GM23338 (cell line): Measurements from ENCODE around the gene TCERG1L. TPM values are rescaled to one million over a fixed set of nuclear protein-coding genes. Genes with fewer than 3 reads are reported as not detected.

ENCODE experiments used
- ATAC-seq: fragments of 200-7000 bp; cut with Tn5 transposase; 3 replicates; pipeline ENCODE4 v1.9.1; 2020
- DNase-seq: peaks from one replicate; pipeline ENCODE4 v3.0.0-alpha.2; 2015; ENCODE audit warnings: low spot score
- H2AFZ ChIP-seq: fragments of 200-600 bp; sonication (generic); 2 replicates; pipeline ENCODE4 v1.8.0; 2016; ENCODE audit warnings: antibody characterized with exemption, mild to moderate bottlenecking, moderate library complexity
- H3F3A ChIP-seq: fragments of 200-600 bp; sonication (generic); replicated peaks from 2 replicates; pipeline ENCODE4 v1.8.0; 2017; ENCODE audit warnings: antibody characterized with exemption, mixed run types, low read depth
- H3K27ac ChIP-seq: fragments of 200-600 bp; sonication (generic); 2 replicates; pipeline ENCODE4 v1.6.1; 2016; ENCODE audit warnings: low read depth
- H3K27me3 ChIP-seq: fragments of 200-600 bp; sonication (generic); 2 replicates; pipeline ENCODE4 v1.8.0; 2016; ENCODE audit warnings: mild to moderate bottlenecking, mixed run types, moderate library complexity; ENCODE audit not compliant: insufficient read depth
- H3K36me3 ChIP-seq: fragments of 200-600 bp; sonication (generic); 2 replicates; pipeline ENCODE4 v1.8.0; 2016; ENCODE audit warnings: mild to moderate bottlenecking; ENCODE audit not compliant: insufficient read depth
- H3K4me1 ChIP-seq: fragments of 200-600 bp; sonication (generic); 2 replicates; pipeline ENCODE4 v1.8.0; 2016; ENCODE audit warnings: mild to moderate bottlenecking, moderate library complexity; ENCODE audit not compliant: insufficient read depth
- H3K4me2 ChIP-seq: fragments of 200-600 bp; sonication (generic); 2 replicates; pipeline ENCODE4 v1.7.1; 2017; ENCODE audit warnings: mixed run types
- H3K4me3 ChIP-seq: fragments of 200-600 bp; sonication (generic); 2 replicates; pipeline ENCODE4 v1.6.1; 2016; ENCODE audit warnings: mixed run types
- H3K79me2 ChIP-seq: fragments of 200-600 bp; sonication (generic); replicated peaks from 2 replicates; pipeline ENCODE4 v1.8.0; 2017; ENCODE audit warnings: mild to moderate bottlenecking; ENCODE audit not compliant: insufficient read depth
- H3K9me2 ChIP-seq: fragments of 200-600 bp; sonication (generic); 2 replicates; pipeline ENCODE4 v1.8.0; 2017; ENCODE audit not compliant: insufficient read depth
- H4K20me1 ChIP-seq: fragments of 200-600 bp; sonication (generic); replicated peaks from 2 replicates; pipeline ENCODE4 v1.8.0; 2017; ENCODE audit warnings: mild to moderate bottlenecking; ENCODE audit not compliant: insufficient read depth
- H3K27ac Mint-ChIP-seq: 2 replicates; pipeline ENCODE4 v1.8.0; 2020; ENCODE audit warnings: inconsistent platforms, mild to moderate bottlenecking, moderate library complexity, mixed read lengths
- H3K27me3 Mint-ChIP-seq: 3 replicates; pipeline ENCODE4 v1.8.0; 2022; ENCODE audit warnings: low read depth, mild to moderate bottlenecking, moderate library complexity, mixed read lengths, inconsistent platforms; ENCODE audit not compliant: insufficient read depth, poor library complexity
- H3K36me3 Mint-ChIP-seq: 3 replicates; pipeline ENCODE4 v1.8.0; 2021; ENCODE audit warnings: low read depth, mild to moderate bottlenecking, inconsistent platforms, moderate library complexity, mixed read lengths
- H3K4me1 Mint-ChIP-seq: 3 replicates; pipeline ENCODE4 v1.8.0; 2020; ENCODE audit warnings: mild to moderate bottlenecking, inconsistent platforms, mixed read lengths
- H3K4me3 Mint-ChIP-seq: 3 replicates; pipeline ENCODE4 v1.8.0; 2021; ENCODE audit warnings: moderate library complexity, mild to moderate bottlenecking, inconsistent platforms, mixed read lengths
- H3K9me3 Mint-ChIP-seq: 3 replicates; pipeline ENCODE4 v1.8.0; 2020; ENCODE audit warnings: moderate library complexity, mild to moderate bottlenecking, inconsistent platforms, mixed read lengths
- CREB1 ChIP-seq: fragments of 250-450 bp; sonication (Bioruptor Pico); IDR thresholded peaks from 2 replicates; pipeline ENCODE4 v1.5.0; 2020; ENCODE audit warnings: low read depth, mild to moderate bottlenecking, moderate library complexity
- CTCF ChIP-seq, 2 experiments: fragments of 200-600 bp in 1 of 2; sonication (generic) in 1 of 2; conservative IDR thresholded peaks; 2 replicates each; pipeline versions ENCODE4 v1.5.1 to v1.6.1; 2016 to 2017; ENCODE audit warnings: antibody characterized with exemption in 2 of 2, low read depth in 2 of 2, mild to moderate bottlenecking in 2 of 2, moderate library complexity in 1 of 2
- ETS1 ChIP-seq: IDR thresholded peaks from 2 replicates; pipeline ENCODE4 v1.6.1; 2016; ENCODE audit warnings: antibody characterized with exemption
- EZH2 ChIP-seq: fragments of 200-600 bp; sonication (generic); IDR thresholded peaks from one replicate; pipeline ENCODE4 v1.8.0; 2017; ENCODE audit warnings: antibody characterized with exemption, mild to moderate bottlenecking, low read depth; ENCODE audit not compliant: unreplicated experiment
- EZH2phosphoT487 ChIP-seq: fragments of 200-600 bp; sonication (generic); IDR thresholded peaks from one replicate; pipeline ENCODE4 v1.8.1; 2018; ENCODE audit warnings: antibody characterized with exemption; ENCODE audit not compliant: unreplicated experiment
- JUNB ChIP-seq: IDR thresholded peaks from one replicate; pipeline ENCODE4 v1.6.1; 2016; ENCODE audit warnings: antibody characterized with exemption; ENCODE audit not compliant: unreplicated experiment
- NANOG ChIP-seq: IDR thresholded peaks from 2 replicates; pipeline ENCODE4 v1.6.1; 2016; ENCODE audit warnings: antibody characterized with exemption, borderline replicate concordance
- POLR2AphosphoS5 ChIP-seq: IDR thresholded peaks from 2 replicates; pipeline ENCODE4 v1.6.1; 2016; ENCODE audit warnings: antibody characterized with exemption, low read depth
- REST ChIP-seq: IDR thresholded peaks from one replicate; pipeline ENCODE4 v1.6.1; 2018; ENCODE audit warnings: antibody characterized with exemption; ENCODE audit not compliant: unreplicated experiment
- STAT1 ChIP-seq: IDR thresholded peaks from one replicate; pipeline ENCODE4 v1.6.1; 2016; ENCODE audit warnings: antibody characterized with exemption; ENCODE audit not compliant: unreplicated experiment
- ZNF114 ChIP-seq: fragments of 250-450 bp; sonication (Bioruptor Pico); IDR thresholded peaks from 2 replicates; pipeline ENCODE4 v1.5.0; 2020; ENCODE audit warnings: mild to moderate bottlenecking, moderate library complexity
- ZNF331 ChIP-seq: fragments of 250-450 bp; sonication (Bioruptor Pico); IDR thresholded peaks from 2 replicates; pipeline ENCODE4 v1.5.0; 2020; ENCODE audit warnings: low read depth, mild to moderate bottlenecking, moderate library complexity
- ZNF462 ChIP-seq: fragments of 250-450 bp; sonication (Bioruptor Pico); IDR thresholded peaks from 2 replicates; pipeline ENCODE4 v1.5.0; 2020; ENCODE audit warnings: mild to moderate bottlenecking, moderate library complexity
- polyA plus RNA-seq: library from polyadenylated mRNA; unstranded; fragments of >200 nt; fragmentation: Nextera tagmentation; extraction: Ambion mirVana; gene quantifications from 2 replicates; pipeline ENCODE4 v1.2.1, GENCODE V29; 2016
- total RNA-seq: library from RNA; depleted of rRNA; stranded (reverse); fragments of >200 nt; shearing (Covaris generic); gene quantifications from 2 replicates; pipeline ENCODE4 v1.2.3, GENCODE V29; 2014

Gene TCERG1L
- total and polyA plus RNA-seq, 2 experiments from 2014 or later: 3.9 to 5.5 TPM

GRCh38 chr10:131323025-131323424, 11.5 kb upstream of the TCERG1L start:
- no peaks in the 10 kb centered on the region for H3K79me2 ChIP-seq
- H3K4me1 Mint-ChIP-seq: peaks cover 12% of the 10 kb centered on the region; the same call in 2 of the 3 replicates
- no peaks in the 10 kb centered on the region; the same call in 1 of the 2 replicates for H3K36me3 ChIP-seq
- no peak overlapping the region for H3K27ac Mint-ChIP-seq
- TF ChIP-seq CREB1 (CRISPR knock-in tag) (no peak), ZNF462 (CRISPR knock-in tag) (no peak), REST (no peak), POLR2AphosphoS5 (no peak), EZH2phosphoT487 (no peak), JUNB (no peak), ETS1 (no peak), ZNF114 (CRISPR knock-in tag) (no peak), EZH2 (no peak), NANOG (no peak), CTCF (conservative IDR thresholded peaks at IDR 0.05; ENCODE audit: low read depth in 2 of 2) (no peak), STAT1 (no peak), ZNF331 (no peak)
- no peak overlapping the region for H3K4me3 ChIP-seq
- no peak overlapping the region for H3K4me2 ChIP-seq
- H4K20me1 ChIP-seq: no peaks in the 10 kb centered on the region
- peaks cover 92% of the 10 kb centered on the region for H3K9me3 Mint-ChIP-seq
- H3K9me2 ChIP-seq: no peaks in the 10 kb centered on the region
- no peaks in the 10 kb centered on the region for H3F3A ChIP-seq
- H2AFZ ChIP-seq: no peak overlapping the region
- DNase-seq (peak; percentile 5), ATAC-seq (no peak)
- H3K27me3 Mint-ChIP-seq: peaks cover 6% of the 10 kb centered on the region
- peaks cover 6% of the 10 kb centered on the region; the same call in 1 of the 2 replicates for H3K4me1 ChIP-seq
- H3K4me3 Mint-ChIP-seq: no peak overlapping the region
- no peak overlapping the region for H3K27ac ChIP-seq
- peaks cover 20% of the 10 kb centered on the region for H3K36me3 Mint-ChIP-seq
- H3K27me3 ChIP-seq: no peaks in the 10 kb centered on the region
